GM19397 (cell line): ENCODE measurements around the gene GET4.

Experiments
- ATAC-seq: cut with Tn5 transposase; IDR thresholded peaks from one replicate; pipeline ENCODE4 v1.9.1; 2021; ENCODE audit warnings: mild to moderate bottlenecking, moderate library complexity; ENCODE audit not compliant: unreplicated experiment

GET4 gene

DNA sequence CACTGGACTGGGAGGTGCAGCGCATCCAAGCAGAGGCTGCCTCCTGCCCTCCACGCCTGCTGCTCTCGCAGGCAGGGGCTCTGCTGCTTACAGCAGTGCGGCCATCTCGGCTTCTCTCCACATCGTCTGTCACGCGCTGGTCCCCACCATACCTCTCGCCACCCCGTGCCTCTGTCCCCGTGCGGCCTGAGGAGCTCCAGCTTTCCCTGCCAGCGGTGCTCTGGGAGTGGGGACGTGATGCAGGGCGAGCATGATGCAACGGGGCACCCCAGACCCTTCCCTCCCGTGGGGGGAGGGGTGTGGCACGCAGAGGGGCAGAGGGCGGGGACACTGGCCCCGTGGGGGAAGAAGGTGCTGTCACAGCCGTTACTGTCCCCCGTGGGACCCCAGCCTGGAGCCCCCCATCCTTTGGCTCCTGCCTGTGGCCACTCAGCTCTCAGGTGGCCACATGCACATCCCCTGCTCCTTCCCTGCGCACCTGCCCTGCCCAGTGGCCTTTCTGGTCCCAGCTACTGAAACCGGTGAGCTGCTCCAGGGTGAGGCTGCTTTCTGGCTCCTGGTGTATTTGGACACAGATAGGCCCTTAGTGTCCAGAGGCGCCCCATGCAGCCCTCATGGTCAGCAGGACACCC, 9.0 kb downstream of the GET4 start:
- ATAC-seq = no peak

DNA sequence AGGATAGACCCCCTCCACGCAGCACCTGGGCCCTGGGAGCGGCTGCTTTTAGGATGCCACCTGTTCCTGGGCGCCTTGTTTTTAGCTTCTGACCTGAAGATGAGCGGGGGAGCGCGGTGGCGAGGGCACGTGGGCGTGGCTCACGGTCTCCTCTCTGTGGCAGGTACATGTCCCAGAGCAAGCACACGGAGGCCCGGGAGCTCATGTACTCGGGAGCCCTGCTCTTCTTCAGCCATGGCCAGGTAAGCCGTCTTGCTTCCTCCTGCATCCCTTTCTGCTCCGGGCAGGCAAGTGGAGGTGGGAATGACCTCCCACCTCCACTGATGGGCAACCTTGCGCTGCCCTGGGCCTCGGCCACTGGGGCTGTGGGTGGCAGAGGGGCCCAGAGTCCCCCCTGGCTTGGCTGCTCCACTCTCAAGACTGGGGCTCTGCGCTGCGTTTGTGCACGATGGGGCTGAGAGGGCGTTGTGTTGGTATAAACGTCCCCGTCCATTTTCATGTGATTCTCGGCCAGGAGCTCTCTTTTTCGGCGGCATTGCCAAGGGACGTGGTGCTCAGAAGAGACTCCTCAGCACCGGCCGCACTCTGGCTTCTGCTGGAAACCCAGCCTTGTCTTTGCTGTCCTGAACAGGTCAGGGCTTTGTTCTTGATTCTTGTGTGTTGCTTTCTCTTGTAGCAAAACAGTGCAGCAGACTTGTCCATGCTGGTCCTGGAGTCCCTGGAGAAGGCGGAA, 9.7 kb downstream of the GET4 start:
- no peak for ATAC-seq

DNA sequence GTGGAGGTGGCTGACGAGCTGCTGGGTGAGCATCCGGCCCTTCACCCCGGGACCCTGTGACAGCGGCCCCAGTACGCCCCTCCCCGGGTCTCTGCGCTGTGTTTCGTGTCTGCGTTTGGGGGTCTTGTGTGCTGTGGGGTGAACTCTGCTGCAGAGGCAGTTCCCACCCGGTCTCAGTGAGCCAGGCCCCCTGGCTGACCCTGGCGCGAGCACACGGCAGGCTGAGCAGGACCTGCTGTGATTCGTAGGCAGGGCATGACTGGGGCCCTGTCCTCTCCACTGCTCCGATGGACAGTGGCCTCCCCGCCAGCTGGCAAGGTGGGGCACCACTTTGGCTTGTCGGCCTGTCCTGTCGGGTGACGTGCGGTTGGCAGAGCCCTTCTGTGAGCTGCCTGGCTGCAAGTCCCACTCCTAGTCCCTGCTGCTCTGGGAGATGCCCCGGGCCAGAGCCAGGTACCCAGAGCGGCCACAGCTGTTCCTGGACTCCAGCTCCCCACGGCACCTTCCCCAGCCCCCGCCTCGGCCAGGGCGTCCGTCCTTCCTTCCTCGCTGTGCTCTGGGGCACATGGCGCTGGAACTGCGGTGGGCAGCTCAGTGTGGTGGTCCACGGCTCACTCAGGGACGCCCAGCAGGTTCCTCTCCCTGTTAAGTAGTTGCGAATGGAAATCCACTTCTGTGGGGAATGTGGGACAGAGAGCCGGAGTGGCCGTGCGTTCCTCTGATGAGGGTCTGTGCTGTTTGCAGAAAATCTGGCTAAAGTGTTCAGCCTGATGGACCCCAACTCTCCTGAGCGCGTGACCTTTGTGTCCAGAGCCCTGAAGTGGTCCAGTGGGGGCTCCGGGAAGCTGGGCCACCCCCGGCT, 10.5 kb downstream of the GET4 start:
- ATAC-seq = no peak

DNA sequence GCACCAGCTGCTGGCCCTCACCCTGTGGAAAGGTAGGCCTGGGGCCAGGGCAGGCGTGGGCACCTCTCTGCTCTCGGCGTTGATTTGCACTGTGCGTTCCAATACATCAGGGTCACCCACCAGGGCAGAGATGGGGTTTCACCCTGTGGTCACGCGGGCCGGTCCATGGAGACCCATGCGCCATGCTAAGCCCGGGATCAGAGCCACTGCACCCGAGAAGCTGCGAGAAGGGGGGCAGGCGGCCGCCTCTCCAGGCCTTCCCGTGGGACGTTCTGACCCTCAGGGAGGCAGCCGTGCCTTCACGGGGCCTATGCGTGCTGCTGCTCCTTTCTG, 11.1 kb downstream of the GET4 start:
- no peak for ATAC-seq

DNA sequence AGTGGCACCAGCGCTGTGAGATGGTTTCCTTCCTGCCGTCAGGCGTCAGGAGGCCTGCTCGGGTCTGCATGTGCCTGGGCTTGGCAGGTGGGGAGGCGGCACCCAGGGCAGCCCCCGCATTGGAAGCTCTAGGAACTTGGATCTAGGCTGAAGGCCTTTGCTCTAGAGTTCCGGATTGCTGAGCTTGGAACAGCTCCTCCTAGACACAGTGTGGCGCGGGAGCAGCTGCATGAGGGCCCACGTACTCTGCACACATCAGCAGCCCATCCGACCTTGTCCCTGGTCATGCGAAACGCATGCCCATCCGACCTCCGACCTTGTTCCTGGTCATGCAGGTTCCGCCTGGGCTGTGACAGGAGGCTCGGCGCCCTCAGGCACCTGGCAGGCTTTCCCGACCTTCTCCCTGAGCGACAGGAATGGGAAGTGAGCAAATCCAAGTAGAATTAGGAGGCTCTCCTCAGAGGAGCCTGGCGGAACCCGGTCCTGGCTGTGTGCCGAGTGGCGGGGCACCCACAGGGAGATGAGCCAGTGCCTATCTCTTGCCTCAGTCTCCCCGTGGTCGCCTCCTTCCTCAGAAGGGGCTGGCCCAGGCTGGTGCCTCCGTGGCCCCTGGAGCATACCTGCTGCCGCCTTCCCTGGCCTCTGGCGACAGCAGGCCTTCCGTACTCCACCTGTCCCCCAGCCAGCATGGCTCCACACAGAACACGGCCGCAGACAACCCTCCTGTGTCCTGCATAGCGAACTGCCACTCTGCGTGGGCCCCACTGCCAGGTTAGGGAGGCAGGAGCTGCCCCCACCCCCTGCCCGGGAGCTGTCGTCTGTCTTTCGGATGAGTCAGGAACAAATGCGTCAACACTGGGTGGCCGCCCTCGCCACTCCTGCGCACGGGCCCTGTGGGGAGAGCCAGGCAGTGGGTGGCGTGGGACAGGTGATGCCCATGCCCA, 12.0 kb downstream of the GET4 start:
- no peak for ATAC-seq

DNA sequence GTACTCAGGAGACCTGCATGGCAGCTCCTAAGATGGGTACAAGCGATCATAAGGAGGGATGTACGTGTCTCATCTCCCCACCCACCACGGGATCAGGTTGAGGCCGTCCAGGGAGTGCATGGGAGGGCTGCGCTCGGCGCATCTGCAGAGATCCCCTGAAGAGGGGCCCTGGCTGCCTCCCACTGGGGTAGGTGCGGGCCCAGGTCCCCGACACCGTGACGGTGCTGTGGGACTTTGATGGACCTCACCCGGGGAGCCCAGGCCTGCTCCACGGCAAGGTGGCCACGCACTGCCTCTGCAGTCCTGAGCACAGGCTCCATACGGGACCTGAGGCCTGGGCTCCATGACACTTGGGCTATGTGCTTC, 12.7 kb downstream of the GET4 start:
- no peak for ATAC-seq

DNA sequence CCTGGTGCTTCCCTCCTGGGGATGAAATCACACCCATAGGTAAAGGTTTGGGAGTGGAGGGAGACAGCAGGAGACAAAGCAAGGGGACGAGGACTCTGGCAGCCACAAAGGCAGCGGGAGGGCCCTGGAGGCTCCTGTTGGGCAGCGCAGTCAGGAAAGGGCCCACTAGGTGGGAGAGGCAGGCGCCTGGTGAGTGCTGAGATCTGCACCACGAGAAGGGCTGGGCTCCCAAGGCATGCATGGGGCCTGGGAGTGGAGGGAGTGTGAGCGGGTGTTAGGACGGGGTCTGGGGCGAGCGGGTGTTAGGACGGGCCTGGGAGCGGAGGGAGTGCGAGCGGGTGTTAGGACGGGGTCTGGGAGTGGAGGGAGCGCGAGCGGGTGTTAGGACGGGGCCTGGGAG, 13.0 kb downstream of the GET4 start:
- no peak for ATAC-seq

DNA sequence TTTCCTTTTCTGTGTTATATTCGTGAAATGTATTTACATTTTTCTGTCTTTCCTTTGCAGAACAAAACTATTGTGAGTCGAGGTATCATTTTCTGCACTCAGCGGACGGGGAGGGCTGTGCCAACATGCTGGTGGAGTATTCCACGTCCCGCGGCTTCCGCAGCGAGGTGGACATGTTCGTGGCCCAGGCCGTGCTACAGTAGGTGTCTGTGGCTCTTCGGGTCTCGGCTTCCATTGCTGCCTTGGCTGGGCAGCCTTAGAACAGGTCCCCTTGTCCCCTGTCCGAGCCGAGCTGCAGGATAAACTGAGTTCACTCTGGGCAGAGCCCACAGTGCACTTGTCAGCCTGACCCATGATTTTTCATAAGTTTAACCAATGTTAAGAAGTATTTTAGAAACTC, 14.5 kb downstream of the GET4 start:
- no peak for ATAC-seq

DNA sequence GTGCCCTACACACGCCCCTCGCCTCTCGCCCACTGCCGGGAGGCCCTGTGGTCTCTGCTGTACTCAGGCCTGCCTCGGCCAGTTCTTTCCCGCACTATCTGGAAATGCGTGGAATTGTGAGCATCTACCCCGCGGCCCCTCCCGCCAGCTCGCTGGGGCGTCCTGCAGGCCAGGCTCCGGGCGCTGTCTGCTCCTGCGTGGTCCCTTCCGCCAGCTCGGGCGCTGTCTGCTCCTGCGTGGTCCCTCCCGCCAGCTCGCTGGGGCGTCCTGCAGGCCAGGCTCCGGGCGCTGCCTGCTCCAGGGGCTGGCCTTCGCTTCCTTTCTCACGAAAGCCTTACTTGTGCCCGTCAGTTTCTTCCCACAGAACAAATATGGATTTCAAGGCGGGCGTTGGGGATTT, 14.9 kb downstream of the GET4 start:
- ATAC-seq = no peak

DNA sequence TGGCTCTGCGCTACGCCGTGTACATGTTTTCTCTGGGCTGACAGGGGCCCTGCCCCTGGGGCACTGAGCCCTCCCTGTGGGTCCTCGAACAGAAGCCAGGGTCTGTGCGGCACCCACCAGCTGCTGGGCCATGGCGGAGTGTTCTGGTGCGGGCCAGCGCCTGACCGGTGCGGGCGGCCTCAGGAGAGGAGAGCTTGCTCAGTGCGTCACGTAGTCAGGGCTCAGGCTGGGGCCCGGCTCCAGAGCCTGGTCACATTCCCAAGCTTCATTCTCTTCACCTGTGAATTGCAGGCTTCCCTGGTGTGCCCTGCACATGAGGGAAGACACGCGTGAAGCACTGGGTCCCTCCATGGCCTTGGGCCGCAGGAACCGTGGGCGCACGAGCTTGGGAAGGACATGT, 15.5 kb downstream of the GET4 start:
- no peak for ATAC-seq

DNA sequence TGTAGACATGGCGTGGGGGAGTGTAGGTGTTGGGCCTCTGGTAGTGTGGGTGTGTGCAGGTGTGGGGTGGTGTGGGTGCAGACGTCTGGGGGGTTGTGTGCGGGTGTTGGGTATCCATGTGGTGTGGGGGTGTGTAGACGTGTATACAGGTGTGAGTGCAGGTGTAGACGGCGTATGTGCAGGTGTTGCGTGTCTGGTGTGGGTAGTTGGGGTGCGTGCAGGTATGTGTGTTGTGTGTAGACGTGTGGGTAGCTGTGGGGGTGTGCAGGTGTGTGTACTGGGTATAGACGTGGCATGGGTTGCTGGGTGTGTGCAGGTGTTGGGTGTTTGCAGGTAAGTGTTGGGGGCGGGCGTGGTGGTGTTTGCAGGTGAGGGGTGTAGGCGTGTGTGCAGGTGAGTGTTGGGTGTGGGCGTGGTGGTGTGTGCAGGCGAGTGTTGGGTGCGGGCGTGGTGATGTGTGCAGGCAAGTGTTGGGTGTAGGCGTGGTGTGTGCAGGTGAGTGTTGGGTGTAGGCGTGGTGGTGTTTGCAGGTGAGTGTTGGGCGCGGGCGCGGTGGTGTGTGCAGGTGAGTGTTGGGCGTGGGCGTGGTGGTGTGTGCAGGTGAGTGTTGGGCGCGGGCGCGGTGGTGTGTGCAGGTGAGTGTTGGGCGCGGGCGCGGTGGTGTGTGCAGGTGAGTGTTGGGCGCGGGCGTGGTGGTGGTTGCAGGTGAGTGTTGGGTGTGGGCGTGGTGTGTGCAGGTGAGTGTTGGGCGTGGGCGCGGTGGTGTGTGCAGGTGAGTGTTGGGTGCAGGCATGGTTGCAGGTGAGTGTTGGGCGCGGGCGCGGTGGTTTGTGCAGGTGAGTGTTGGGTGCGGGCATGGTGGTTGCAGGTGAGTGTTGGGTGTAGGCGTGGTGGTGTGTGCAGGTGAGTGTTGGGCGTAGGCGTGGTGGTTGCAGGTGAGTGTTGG, 16.6 kb downstream of the GET4 start:
- ATAC-seq = no peak

DNA sequence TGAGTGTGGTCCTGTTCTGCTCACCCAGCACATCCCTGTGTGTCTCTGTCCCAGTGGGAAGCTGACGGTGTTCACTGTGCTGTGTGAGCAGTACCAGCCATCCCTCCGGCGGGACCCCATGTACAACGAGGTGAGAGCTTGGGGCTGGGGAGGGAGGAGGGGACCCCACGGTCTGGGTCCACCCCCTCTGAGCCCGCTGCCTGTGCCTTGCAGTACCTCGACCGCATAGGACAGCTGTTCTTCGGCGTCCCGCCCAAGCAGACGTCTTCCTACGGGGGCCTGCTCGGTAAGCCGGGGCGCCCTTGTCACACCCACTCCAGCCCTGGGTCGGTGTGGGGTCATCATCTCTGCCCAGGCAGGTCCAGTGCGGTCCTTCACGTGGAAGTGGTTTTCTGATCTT, 17.3 kb downstream of the GET4 start:
- no peak for ATAC-seq

DNA sequence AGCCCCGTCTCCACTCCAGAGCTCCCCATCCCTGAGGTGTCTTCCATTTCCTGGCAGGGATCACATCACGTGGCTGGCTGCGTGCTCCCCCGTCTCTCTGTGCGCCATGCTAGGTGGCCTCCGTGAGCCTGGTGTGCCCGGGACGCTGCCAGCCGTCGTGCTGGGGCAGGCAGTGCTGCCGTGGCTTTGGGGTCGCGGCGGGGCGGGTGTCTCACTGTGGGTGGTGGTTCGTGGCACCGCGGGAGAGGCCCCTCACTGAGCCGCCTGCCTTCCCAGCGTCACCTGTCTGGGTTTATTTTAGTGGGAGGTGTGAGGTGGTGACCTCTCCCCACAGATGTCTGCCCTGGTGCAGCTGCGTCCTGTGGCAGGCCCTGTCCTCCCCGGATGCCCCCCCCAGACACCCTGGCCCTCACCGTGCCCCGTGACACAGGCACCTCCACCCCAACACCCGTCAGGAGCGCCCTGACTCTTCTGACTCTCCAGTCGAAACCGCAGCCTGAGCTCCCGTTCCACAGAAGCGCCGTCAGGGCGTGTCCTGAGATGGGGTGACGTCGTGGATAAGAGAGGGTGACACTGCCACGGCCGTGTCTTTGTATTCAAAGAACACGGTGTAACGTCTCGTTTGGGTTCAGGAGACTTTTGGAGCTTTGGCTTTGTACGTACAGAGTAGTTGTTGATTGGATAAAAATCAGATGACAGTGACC, 18.0 kb downstream of the GET4 start:
- ATAC-seq = no peak

DNA sequence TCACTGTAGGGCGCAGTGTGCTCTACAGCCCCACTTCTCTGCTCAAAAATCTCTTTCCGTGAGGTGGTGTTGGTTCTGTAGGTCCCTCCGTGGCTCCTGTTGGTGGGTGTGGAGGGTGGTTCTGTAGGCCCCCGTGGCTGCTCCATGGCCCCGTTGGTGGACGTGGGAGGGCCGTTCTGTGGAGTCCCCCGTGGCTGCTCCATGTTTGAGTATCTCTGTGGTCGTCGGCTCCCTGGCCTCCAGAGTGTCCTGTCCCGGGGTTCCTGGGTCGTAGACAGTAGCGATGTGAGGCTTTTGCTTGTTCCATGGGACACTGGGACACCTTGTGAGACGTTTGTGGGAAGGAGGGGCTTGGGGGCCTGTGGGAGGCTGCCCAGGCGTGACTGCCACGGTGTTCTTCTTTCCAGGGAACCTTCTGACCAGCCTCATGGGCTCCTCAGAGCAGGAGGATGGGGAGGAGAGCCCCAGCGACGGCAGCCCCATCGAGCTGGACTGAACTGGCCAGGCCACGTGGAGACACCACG, 18.6 kb downstream of the GET4 start:
- ATAC-seq = no peak

DNA sequence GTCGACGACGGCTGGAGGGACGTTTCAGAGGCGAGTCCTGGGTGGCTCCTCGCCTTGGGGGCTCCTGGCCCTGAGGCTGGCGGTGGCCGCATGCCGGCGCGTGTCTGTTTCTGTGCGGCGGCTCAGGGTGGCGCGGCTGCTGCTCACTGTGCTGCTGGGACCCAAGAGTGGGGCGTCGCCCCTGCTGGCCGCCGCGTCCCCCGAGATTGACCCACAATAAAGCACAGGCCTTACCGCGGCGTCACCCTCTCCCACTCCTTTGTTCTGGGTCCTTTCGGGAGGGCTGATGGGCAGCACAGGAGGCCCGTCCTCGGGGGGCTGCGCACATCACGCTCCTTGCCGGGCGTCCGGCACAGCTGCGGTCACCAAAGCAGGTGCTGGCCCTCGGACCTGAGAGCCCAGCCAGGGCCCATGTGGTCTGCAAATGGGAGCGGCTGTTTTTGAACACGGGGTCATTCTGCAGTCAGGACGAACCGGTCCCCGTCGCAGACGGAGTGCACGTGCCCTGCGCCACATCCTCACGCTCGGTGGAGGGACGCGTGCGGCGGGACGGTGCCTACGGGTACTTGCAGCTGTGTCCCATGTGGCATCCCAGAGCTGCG, 19.2 kb downstream of the GET4 start:
- ATAC-seq = no peak

DNA sequence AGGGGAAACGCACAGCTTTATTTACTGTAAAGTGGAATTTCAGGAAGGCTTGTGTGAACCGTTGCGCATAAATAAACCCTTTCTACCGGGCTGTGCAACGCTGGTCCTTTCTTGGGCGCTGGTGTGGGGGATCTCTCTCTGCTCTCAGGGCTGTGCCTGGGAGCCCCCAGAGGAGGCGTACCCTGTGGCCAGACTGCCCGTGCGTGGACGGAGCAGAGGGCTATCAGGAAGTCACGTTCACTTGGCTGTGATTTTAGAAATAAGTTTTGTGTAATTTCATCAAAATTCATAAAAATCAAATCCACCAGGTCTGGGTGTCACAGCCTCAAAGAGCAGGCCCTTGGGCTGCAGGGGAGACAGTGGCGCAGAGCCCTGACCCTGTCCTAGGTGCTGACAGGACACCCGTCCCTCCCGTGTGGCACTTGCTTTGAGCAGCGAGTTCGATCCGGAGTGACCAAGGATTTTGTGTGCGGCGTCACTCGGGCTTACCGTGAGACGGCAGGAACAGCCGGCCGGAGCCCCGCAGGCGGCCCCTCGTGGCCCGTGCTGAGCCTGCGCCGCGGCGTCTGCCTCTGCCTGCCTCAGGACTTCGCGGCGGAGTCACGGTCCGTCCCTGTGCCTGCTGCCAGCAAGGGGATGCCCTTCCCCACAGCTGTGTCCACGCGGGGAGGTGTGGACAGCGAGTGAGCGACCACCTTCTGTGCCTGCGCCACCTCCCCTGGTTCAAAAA, 20.2 kb downstream of the GET4 start:
- ATAC-seq = no peak

DNA sequence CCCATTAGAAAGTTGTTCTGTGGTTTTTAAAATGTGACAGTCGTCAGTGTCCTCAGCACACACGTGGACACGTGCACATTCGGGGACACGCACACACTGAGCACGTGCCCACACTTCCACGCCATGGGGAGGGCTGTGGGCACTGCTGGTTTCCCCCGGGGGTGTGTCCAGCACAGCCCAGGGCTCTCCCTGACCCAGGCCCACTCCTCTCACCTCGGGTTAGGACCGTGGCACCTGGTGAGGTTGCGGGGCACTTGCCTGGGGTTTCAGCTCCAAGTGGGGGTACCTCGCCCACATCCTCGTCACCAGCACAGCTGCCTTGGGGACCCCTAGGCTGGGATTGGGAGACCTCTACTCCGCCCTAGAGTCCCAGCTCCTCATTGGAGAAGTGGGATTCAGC, 20.7 kb downstream of the GET4 start:
- no peak for ATAC-seq

DNA sequence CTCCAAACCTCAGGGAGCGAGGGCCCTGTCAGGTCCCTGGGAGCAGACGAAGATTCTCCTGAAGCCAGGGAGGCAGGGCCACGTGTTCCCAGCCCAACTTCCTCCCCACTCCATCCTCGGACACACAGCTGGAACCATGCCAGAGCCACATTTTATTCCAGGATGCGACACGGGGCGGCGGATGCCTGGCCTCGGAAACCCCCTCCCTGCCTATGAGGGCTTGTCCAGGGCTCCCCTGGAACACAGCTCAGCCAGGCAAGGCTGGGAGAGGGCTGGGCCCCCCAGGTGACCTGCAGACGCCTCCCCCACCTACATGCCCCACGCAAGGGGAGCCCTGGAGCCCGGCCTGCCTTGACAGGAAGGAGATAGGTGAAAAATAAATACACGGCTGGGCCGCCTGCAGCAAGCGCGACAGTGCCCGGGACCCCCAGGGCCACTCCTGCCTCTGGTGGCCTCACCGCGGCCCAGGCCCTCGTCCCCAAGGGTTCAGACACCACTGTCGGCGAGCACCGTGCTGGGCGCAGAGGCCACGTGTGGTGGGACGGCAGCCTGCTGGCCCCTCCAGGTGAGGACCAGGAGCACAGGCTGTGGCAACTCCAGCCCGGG, 21.5 kb downstream of the GET4 start:
- no peak for ATAC-seq
